Ammon's horn (tissue), 1 donor: ENCODE results near the gene DAP.
A peak's percentile ranks its signal among the peaks of the same experiment; 100 is the strongest.
"Not testable (repeated sequence)": the region's sequence is repeated elsewhere in the genome, so short reads cannot be mapped to it uniquely, and the experiment has no call there.

Source experiments
- DNase-seq: peaks from one replicate; pipeline ENCODE4 v3.0.0-alpha.2; 2016; ENCODE audit warnings: low spot score

The DAP gene

DNA sequence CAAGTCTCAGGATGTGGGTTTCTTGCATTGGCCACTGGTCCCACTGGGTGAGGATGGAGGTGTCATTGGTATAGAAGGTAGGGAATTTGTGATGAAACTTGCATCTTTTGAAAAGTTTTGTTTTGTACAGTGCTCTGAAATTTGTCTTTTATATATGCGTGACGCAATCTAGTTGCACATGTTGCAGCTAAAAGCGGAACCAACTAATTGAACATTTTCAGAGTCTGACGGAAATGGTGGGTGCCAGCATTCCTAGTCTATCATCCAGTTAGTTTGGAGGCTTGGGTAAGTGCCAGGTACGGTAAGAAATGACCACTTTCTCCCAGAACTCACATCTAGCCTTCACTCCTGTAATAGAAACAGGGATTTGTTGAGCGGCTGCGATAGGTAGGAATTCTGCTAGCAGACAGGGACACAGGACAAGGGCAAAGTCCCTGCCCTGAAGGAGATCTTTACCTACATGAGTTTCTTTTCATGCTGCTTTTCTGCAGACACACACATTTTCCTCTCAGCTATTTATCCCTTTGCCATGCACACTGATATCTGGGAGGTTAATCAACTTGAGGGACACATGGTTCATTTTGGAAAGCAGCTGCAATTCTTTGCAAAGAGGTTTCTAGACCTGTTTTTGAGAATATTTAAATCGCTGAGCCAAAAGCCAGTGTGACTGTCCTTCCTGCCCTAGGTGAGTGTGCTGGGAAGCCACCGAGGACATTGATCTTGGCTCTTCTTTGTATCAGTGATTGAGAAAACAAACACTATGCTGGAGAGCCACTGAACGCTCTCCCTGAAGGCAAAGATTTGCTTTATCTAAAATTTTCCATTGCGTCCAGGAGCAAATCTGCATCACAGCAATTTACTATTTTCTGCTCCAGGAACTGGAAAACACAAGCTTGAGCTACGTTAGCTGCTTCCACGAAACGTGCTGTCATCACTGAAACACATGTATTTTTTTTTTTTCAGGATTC, 89.7 kb downstream of the DAP start:
- no peak for DNase-seq

DNA sequence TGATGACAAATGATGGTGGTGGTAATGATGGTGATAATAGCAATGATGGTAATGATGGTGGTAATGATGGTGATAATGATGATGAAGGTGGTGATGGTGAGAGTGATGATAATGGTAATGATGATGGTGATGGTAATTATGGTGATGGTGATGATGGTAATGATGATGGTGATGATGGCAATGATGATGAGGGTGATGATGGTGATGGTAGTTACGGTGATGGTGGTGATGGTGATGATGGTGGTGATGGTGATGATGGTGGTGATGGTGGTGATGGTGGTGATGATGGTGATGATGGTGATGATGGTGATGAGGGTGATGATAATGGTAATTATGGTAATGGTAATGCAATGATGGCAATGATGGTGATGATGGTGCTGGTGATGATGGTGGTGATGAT, 91.1 kb downstream of the DAP start:
- DNase-seq, result no peak

DNA sequence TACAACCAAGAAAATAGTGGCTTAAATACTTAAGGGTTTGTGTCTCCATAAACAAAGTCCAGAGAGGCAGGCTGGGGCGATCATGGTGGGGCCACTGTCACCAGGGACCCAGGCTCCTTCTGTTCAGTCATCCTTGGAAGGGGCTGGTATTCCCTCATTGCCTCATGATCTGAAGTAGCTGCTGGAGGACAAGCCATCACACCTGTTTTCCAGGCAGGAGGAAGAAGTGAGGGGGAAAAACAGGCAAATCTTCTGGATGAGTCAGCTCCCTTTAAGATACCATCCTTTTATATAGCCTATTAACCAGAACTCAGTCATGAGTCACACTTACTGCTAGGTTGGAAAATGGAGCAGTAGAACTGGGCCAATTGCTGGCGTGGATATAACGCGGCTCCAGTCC, 92.3 kb downstream of the DAP start:
- DNase-seq, result no peak

DNA sequence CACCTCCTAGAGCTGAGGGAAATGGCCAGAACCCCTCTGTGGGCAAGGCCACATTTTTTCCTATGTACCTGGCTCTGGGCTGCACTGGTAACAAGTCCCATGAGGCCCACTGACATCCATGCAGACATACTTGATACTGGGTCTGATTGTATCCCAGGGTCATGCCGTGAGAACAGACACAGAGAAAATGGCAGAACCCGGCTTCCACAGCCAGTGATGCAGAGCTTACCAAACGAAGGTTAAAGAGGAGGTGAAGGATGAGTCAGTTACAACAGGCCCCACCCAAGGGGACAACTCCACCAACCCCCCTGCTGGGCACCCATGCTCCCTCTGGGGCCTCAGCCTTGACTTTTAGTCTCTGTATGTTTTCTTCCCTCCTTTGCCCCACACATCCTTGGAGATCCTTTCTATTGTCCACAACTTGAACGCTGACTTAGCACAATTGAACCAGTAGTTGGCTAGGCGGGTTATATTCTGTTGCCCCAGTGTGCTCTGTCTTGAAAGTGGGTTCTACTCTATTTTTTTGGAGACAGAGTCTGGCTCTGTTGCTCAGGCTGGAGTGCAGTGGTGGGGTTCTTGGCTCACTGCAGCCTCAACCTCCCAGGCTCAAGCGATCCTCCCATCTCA, 93.5 kb downstream of the DAP start:
- DNase-seq, result no peak

DNA sequence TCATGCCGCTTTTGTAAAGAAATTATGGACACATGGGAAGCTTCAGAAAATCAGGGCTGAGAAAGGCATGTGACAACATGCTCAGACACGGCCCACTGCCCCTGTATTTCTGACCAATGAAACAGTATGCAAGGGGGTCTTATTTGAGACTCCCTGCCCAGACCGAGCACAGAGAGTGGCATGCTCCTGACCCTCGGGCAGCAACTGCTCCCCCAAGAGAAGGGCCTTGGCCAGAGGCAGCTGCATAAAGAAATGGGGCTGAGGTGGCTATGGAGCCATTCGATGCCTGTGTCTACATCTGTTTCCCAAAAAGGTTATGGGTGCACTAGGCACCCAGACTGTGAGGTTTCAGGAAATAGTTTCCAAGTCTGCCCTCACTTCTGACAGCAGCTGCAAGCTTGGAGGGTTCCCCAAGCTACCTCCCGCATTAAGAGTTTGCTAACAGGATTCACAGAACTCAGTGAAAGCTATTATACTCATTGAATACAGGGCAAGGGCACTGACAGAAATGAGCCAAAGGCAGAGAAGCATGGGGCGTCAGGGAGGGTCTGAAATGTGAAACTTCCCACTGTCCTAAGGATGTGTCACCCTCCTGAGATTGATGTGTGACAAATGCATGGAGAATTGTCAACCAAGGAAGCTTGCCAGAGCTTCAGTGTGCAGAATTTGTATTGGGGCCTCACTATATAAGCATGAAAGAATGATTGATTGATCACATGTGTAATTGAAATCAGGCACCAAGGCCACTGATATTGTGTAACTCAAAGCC, 94.3 kb downstream of the DAP start:
- DNase-seq, result no peak

DNA sequence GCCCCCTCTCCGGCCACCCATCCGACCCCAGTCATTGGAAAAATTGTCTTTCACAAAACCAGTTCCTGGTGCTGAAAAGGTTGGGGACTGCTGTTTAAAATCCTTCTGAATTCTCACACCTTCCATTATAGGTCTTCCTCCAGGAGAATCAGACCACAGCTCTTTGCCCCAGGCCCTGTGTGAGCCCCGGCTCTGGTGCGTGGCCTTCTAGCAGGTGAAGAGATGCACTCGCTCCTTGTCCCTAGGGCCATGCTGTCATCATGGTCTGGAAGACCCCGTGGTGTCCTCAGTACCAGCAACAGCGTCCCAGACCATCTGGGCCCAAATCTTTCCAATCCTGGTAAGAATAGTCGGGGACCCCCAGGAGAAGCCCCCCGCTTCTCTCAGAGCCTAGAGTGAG, 95.2 kb downstream of the DAP start:
- DNase-seq, result no peak

DNA sequence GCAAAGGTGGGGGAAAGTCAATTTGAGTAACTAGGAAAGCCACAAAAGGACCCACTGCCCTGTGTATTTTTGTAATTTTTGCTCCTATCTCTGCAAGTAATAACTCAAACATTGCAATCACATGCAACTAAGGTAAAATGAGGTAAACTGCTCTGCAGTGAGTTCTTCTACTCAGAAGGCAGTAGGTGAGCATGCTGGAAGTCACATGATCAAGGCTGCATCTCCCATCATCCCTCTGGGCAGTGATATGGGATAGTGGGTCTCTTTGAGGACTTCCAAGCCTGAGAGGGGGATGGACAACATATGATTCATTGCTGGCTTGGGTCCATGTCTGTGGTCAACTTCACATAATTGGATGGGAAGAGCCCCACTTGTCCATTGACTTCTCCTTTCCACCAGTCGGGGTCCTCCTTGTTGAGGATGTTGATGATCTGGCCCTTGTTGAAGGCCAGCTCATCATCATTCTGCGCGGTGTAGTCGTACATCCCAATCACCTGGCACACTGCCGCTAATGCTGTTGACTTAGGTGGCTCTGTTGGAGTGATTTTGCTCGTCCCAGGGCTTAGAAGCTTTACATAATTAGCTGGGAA, 96.8 kb downstream of the DAP start:
- DNase-seq, result not testable (repeated sequence)

DNA sequence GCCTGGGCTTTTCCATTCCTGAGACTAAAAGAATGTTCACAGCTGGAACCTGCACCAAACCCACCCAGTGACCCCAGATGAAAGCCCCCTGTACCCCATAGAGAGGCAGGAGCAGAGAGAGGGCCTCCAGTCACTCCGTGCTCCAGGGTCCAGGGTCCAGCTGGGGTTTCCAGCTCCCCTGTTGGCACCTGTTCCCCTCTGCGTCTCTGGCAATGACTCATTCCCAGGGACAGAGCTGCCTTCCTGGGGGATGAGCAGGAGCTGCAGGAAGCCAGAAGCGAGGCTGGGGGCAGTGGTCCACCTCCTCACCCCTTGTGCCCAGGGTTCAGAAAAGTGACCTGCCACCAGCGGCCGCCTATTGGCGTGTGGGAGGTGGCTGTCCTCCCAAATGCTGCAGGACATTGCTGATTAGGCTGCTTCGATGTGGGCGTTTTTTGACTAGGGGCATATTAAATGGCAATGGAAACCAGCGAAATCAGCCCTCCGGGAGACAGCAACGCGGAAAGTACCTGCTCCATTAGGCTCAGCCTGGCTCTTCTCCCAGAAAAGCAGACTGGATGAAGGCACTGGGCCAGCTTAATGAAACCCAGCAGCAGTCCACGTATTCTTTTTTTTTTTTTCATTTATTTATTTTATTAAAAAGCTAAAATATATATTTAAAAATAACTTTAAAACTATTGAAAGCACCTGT, 97.4 kb downstream of the DAP start:
- DNase-seq, result peak; percentile 48

DNA sequence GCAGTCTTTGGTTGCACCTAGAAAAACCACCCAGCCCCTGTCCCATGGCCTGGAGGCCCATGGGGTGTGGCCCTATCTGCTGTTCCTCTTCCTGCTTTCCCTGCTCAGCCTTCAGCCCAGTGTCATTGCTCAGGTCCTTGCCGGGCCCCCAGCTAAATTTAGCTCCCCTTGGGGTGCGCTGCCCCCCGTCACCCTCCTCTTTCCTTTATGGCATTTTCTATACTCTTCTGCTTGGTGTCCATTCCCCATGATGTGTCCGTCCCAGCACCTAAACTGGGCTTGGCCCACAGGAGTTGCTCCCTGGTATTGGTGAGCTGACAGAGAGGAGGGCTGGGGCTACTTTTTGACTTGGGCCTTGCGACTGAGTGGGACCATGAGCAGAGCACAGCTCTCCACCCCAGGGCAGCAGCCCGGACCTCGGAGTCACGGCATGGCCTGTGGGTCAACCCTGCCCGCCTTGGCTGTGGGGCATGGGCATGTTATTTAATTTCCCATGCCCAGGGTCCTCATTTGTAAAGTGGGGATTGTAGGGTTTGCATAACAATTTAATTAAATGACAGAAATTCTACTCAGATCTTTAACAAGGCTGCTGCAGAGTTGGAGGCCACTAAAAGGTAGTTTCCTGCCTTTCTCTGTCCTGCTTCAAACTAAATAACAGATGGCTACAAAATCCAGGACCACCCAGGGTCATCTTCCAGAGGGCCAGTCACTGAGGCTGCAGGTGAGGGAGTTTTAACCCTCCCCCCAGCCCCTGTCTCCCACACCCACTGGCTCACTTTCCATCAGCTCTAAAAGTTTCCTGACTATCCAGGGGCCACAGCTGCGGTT, 98.2 kb downstream of the DAP start:
- DNase-seq, result no peak

DNA sequence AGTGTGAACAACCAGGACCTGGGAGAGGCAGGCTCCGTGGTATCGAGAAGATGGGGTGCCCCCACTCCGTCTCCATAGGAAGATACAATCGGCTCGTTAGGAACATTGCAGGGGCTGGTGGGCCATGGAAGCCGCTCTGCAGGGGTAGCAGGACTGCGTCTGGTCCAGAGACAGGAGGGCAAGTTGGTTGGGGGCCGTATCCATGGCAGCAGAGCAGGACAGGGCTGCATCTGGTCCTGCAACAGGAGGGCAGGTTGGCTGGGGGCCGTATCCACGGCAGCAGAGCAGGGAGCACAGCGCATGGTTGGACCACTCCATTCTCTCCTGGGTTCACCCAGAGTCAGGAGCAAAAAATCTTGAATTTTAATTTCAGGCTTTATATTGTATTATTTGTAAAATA, 99.0 kb downstream of the DAP start:
- DNase-seq, result no peak

DNA sequence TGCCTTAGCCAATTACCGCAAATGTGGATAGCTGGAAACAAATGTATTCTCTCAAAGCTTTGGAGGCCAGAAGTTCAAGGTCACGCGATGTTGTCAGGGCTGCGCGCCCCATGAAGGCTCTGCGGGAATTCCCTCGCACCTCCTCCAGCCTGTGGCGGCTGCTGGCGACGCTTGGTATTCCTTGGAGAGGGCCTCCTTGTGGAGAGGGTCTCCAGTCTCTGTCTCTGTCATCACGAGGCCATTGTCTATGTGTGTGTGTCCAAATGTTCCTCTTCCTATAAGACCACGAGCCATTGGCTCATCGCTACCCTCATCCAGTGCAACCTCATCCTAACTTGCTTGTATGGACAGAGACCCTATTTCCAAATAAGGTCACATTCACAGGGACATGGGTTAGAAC, 99.6 kb downstream of the DAP start:
- DNase-seq, result no peak

DNA sequence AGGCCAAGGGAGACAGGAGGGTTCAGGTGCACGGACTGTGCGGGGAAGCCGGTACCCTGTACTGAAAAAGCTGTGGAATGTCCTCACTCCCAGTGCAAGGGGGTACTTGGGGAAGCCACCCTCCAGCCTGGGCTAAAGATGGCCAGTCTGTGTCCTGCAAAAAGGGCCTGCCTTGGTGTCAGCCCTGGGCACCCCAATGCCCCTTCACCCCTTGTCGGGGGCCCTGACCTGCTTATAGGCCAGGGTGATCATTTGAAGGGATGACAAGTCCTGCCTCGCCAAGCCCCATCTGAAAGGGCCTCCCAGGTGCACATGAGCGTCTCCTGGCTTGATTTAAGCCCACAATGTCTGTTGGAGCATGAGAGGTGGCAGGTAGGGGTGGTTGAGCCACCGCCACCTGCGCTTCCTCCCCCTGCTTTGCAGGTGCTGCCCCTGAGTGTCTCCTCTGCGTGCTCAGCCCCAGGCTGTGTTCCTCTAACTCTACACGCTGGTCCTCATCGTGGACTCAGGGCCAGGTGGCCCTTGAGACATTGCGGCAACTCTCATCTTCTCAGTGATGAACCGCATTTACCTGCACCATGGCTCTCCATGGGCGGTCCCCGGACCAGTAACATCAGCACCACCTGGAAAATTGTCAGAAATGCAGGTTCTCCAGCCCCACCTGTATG, 100.2 kb downstream of the DAP start:
- DNase-seq, result no peak

DNA sequence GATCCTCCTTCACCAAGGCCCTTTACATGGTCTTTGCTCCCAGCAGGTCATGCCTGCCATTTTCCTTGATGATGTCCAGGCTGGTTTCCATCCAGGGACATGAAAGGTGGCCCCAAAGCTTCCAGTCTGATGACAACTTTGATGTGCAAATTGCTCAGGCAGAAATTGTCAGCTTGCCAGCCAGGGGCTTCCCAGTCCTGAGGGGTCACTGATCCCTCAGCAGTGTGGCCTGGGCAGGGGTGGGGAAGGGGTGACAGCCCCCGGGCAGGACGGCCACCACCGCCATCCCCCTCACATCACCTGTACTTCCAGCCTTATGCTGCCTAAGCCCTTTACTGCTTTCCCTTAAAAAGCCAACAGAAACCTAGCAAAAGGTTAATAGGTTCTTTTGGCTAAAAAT, 100.9 kb downstream of the DAP start:
- DNase-seq, result no peak

DNA sequence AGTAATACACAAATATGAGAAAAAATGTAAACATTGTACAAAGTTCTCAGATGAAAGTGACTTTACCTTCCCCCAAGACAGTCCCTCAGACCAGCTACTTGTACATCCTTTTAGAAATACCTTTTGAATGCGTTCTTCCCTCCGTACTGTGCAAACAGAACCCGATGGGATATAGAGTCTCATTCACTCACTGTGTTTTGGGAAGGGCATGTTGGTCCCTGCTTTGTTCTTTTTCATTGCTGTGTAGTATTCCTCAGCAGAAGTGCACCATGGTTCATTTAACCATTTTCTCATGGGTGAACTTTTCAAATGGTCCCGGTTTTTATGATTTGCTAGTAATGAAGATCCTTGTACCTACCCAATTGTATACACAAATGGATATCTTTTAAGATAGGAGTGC, 102.8 kb downstream of the DAP start:
- DNase-seq, result no peak

DNA sequence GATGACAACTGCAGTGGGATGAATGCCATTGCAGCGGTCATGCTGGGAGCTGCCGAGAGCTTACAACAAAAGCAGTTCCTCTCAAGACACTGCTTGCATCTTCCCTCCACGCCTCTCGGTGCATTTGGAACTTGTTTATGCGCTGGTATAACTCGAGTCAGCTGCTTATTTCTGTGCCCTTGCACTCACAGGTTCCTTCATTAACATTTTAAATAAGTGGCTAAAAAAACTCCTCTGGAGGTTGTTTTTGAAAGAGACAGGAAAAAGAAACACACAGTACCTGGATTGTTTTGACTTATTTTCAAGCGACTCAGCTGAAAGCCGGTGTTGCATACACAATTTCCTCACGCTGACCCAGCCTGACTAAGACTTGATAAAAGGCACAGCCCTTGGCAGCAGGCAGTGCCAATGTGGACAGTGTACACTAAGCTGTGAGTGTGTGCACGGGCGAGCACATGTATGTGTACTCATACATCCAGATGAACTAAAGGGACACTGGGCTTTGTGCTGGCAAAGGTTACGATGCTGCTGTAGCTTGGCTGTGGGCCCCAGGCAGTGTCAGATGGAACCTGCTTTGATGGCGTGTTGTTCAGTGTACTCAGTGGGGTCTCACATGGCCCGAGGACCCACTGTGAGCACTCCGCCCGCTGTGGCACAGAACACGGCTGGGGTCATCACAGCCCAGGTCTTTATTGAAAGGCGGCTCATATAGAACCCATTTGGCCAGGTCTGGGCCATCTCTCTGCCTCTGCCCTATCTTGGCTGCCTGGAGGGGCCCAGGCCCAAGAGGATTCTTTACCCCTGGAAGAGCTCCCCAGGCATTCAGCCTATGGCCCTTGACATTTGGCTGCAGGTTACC, 104.8 kb downstream of the DAP start:
- DNase-seq, result no peak

DNA sequence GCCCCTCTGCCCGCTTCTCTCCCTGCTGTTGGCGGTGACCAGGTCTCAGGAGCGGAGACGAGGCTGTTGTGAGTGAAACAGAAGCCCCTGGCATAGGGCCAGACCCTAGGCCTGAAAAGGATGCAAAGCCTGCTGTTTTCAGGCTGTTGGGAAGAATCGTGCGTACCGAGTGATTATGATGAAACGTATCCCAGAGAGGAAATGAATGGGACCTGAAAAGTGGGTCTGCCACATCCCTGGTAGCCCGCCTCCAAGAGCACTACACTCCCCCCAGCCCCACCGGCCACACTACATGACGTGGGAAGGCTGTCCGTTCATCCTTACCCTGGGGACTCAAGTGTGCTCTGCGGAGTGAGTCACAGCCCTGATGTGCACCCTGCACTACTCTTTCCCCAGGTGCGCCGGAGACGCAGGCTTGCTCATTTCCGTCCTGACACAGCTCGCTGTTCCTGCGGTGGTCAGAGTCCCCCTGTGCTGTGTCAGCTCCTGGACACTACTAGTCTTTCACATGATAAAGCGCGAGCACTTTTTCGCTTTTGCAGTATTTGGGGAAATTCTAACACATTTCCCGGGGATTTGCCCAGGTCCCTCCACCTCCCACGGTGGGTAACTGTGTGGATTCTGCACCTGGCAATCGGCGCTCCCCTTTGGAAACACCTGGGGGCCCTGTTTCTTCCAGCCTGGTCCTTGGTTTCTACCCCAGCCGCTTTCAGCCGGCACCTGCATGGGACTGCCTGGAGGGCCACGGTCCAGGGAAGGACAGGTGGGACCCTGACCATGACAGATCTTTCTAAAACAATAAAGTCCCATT, 105.7 kb downstream of the DAP start:
- no peak for DNase-seq

DNA sequence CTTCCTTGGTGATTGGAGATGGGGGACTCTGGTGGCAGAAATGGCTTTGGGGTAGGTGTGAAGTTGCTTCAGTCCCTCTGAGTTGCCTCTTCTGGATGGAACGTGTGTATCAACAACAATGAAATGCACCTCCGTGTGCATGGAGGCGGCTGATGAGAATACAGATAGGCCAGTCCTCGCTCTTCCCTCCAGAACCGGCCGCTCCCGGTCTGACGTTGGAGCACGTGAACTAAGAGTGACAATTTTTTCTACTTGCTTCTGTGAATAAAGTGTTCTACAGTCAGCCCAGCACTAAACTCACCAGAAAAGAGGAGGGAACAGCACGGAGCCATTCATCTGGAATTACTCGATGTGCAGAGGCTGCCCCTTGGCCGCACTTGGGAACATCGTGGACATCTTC, 106.5 kb downstream of the DAP start:
- no peak for DNase-seq

DNA sequence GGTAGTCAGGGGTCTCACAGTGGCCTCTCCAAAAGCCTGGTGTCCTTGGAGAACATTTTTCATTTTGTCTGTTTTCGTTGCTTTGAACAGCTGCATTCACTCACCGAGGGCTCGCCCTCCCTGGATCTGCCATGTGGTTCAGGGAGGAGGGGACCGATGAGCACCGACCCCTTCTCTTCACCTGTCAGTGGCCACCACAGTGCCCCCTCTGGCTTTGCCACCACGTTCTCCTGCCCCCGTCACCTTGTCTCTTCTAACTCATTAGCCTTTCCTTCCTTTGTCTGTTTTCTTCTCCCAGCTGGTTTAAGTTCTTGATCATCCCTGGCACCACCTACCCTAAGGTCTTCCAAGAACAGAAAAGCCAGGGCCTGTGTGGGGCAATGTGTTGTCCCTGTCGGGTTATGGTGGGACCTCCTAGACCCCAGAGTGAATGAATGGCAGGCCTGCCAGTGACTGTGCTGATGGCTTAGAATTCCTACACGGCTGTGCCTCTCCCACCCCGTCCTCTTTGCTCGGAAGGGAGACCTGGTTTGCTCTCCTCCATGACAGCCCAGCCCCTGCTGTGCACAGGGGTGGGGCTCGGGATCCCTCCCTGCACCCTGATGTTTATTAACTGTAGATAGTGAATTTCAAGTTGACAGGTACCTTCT, 107.2 kb downstream of the DAP start:
- DNase-seq, result no peak
